Activated B cell treated with CpG ODN at 0.5 μM for 24 hours (primary cell): Measurements from ENCODE around the gene ING3. TPM values are rescaled to one million over a fixed set of nuclear protein-coding genes. Genes with fewer than 3 reads are reported as not detected.

Experiments used
- ATAC-seq: fragments of 200-7000 bp; cut with Tn5 transposase; one replicate; pipeline ENCODE4 v1.10.0; 2021; ENCODE audit warnings: low read depth, mild to moderate bottlenecking, moderate library complexity
- CTCF ChIA-PET: fragments of 350-600 bp; sonication (Branson Sonifier 250); formaldehyde crosslinking; loops from one replicate; lab custom pipeline; 2021; ENCODE audit warnings: antibody characterized with exemption; lab: Charles Lee
- POLR2A ChIA-PET: fragments of 350-600 bp; sonication (Branson Sonifier 250); formaldehyde crosslinking; loops from one replicate; lab custom pipeline; 2021; ENCODE audit warnings: antibody characterized with exemption; lab: Charles Lee
- DNase-seq: peaks from one replicate; pipeline ENCODE4 v3.0.0; 2022
- H3K27ac Mint-ChIP-seq: one replicate; pipeline ENCODE4 v1.8.0; 2020; ENCODE audit warnings: mixed read lengths
- H3K27me3 Mint-ChIP-seq: one replicate; pipeline ENCODE4 v1.8.0; 2021; ENCODE audit warnings: mixed read lengths
- H3K36me3 Mint-ChIP-seq: one replicate; pipeline ENCODE4 v1.8.0; 2021; ENCODE audit warnings: low read depth, mixed read lengths
- H3K4me1 Mint-ChIP-seq: one replicate; pipeline ENCODE4 v1.8.0; 2021; ENCODE audit warnings: mixed read lengths
- H3K4me3 Mint-ChIP-seq: one replicate; pipeline ENCODE4 v1.8.0; 2020; ENCODE audit warnings: mild to moderate bottlenecking, mixed read lengths
- H3K9me3 Mint-ChIP-seq: one replicate; pipeline ENCODE4 v1.8.0; 2020; ENCODE audit warnings: mixed read lengths
- intact Hi-C: fragments of 100-400 bp; cut with micrococcal nuclease; formaldehyde crosslinking; loops from one replicate; pipeline ENCODE4 v1.15.1; 2024
- total RNA-seq: library from RNA; stranded (reverse); gene quantifications from 2 replicates; pipeline ENCODE4 v1.2.3, GENCODE V29; 2022
- TF ChIP-seq, protein P1 (sequence below): fragments of 200-600 bp; IDR thresholded peaks from one replicate; pipeline ENCODE4 v1.8.0; 2022; ENCODE audit warnings: antibody characterized with exemption, mild to moderate bottlenecking

ING3 gene
- total RNA-seq, 1 donor from 2014 or later = 36.1 TPM

DNA sequence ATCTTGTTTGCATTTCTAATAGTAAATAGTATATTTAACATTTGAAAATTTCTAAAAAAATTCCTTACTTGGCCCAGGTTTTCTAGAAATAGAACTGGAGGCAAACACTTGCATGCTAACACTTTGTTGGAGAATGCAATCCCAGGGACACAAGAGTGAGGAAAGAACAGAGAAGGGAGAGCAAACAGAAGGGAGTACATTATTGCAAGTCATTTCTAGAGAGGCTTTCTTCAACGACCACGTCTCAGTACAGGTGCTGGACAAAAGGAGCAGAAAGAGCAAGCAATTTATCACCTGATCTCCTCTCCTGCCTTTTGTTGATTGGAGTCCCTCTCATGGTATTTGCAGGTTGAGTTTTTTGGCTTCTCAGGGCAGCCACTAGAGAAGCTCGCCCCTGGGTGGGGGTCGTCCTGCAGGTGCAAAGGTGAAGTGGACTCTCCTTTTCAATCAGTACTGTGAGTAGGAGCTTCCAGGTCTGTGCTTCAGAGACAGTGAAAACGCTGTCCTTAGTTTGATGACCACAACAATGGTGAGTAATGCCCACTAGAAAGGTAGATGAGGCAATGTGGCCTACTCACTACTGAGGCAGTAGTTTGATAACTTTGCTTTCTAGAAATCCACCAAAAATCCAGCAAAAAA is 43.1 kb downstream of the ING3 start:
- Mint-ChIP-seq H3K4me3 (no peak overlapping the region), H3K27ac (no peak overlapping the region), H3K27me3 (peaks cover 24% of the 10 kb centered on the region), H3K9me3 (no peaks in the 10 kb centered on the region), H3K4me1 (peaks cover 26% of the 10 kb centered on the region), H3K36me3 (no peaks in the 10 kb centered on the region)
- POLR2A ChIA-PET = no interaction called here
- intact Hi-C loops = no loop called here
- ATAC-seq = no peak
- no peak for DNase-seq
- TF ChIP-seq, protein P1, sequence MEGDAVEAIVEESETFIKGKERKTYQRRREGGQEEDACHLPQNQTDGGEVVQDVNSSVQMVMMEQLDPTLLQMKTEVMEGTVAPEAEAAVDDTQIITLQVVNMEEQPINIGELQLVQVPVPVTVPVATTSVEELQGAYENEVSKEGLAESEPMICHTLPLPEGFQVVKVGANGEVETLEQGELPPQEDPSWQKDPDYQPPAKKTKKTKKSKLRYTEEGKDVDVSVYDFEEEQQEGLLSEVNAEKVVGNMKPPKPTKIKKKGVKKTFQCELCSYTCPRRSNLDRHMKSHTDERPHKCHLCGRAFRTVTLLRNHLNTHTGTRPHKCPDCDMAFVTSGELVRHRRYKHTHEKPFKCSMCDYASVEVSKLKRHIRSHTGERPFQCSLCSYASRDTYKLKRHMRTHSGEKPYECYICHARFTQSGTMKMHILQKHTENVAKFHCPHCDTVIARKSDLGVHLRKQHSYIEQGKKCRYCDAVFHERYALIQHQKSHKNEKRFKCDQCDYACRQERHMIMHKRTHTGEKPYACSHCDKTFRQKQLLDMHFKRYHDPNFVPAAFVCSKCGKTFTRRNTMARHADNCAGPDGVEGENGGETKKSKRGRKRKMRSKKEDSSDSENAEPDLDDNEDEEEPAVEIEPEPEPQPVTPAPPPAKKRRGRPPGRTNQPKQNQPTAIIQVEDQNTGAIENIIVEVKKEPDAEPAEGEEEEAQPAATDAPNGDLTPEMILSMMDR = no peak
- CTCF ChIA-PET = no interaction called here

DNA sequence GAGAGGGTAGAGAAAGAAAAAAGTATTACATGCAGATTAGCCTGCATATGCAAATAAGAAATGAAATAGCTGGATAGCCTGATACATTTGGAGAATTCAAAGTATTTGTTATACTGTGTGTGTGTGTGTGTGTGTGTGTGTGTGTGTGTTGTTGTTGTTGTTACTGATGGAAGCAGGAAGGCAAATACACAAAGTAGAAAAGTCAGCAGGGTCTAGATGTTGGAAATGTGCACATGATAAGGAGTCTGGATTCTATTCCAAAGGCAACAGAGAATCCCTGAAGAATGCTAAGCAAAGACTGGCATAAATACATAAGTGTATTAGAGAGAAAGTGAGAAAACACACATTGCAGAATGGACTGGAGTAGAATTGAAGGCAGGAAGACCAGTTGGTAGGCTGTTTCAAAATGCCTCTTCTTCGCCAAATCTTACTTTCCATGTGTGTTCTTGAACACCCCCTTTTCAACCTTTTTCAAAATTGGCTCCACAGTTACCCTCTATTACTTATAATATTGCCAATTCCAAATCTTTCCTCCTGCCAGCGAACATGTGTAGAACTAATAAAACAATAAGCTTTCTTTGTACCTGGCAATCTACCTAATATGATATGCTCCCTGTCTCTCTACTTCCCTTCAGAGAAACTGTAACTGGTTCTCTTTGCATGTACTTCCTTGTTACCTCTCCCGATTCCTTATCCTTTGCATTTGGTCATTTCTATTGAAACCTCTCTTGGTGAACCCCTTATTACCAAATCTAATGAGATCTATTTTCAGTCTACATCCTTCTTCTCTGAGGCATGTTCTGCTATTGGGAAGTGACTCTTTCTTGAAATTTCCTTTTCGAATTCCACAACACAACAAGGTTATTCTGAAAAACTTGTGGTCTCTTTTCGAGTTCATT is 44.2 kb downstream of the ING3 start:
- ATAC-seq (no peak), DNase-seq (no peak)
- Mint-ChIP-seq H3K36me3 (no peaks in the 10 kb centered on the region), H3K27me3 (peaks cover 13% of the 10 kb centered on the region), H3K27ac (no peak overlapping the region), H3K9me3 (no peaks in the 10 kb centered on the region), H3K4me1 (peaks cover 20% of the 10 kb centered on the region), H3K4me3 (no peak overlapping the region)
- ChIA-PET CTCF (no interaction called here), POLR2A (no interaction called here)
- TF ChIP-seq, protein P1 = no peak
- intact Hi-C loops = no loop called here

DNA sequence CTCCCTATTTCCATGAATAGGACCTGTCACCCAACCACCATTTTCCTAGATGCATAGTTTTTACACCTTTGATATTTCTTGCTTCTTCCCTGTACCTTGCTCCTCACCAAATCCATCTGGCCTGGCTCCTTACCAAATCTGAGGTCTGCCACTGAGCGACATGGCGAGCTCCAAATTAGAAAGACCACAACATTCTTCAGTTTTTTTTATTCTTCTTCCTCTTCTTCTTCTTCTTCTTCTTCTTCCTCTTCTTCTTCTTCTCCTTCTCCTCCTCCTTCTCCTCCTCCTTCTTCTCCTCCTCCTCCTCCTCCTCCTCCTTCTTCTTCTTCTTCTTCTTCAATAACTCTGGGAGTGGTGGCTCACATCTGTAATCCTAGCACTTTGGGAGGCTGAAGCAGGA is 45.1 kb downstream of the ING3 start:
- ATAC-seq (no peak), DNase-seq (no peak)
- ChIA-PET POLR2A (no interaction called here), CTCF (no interaction called here)
- Mint-ChIP-seq H3K9me3 (no peaks in the 10 kb centered on the region), H3K27me3 (peaks cover 9% of the 10 kb centered on the region), H3K36me3 (no peaks in the 10 kb centered on the region), H3K27ac (no peak overlapping the region), H3K4me1 (peaks cover 20% of the 10 kb centered on the region), H3K4me3 (no peak overlapping the region)
- intact Hi-C loops = no loop called here
- TF ChIP-seq, protein P1 = no peak

DNA sequence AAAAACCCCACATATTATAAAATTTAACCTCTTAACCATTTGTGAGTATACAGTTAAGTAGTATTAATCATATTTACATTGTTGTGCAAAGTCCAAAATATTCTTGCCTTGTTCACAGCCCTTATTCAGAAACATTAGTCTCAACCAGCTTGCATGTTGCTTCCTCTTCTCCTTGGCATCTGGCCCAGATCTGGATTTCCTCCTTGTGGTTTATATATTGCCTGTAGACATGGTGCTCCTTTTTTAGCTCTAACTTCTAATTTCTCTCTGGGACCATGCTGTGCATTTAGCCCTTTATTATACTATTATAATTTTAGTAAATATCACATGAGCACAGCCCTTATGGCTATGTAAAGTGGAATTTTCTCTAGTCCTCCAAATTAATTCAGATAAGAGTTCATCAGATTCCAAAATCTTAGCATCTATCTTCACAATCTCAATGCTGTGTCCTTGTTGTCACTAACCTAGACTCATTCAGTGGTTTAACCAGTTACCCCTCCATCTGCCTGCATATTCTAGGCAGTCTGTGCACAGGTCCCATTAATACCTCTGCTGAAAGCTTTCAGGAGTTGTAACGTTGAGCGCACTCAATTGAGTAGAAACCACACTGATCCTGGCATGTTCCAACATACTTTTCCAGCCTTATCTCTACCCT is 45.9 kb downstream of the ING3 start:
- no peaks in the 10 kb centered on the region for H3K36me3 Mint-ChIP-seq
- ChIA-PET POLR2A (no interaction called here), CTCF (interaction anchor here (0.8 to 1.3 kb wide), 2 partner anchors 8 to 11 kb away, joined by 3 to 5 read pairs; partner anchors contain the start of gene CPED1)
- intact Hi-C loops = no loop called here
- DNase-seq = no peak
- H3K4me3 Mint-ChIP-seq = no peak overlapping the region
- H3K4me1 Mint-ChIP-seq = peaks cover 16% of the 10 kb centered on the region
- no peaks in the 10 kb centered on the region for H3K9me3 Mint-ChIP-seq
- no peak overlapping the region for H3K27ac Mint-ChIP-seq
- TF ChIP-seq, protein P1 = no peak
- no peak for ATAC-seq
- H3K27me3 Mint-ChIP-seq = peaks cover 9% of the 10 kb centered on the region

DNA sequence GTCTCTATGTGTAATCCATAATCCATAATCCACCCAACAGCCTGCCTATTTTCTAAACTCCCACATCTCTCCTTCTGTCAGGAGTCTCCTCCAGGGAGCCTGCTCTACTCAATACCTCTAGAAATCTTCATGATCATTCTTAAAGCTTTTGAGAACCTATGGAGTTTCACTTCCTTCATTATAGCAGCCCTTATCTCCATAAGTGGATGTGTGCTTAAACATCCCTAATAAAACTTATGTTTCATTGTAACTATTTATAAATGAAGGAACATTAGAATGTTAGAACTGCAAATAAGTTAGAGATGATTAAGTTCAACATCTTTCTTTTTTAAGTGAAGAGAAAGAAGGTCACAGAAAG is 46.4 kb downstream of the ING3 start:
- Mint-ChIP-seq H3K9me3 (no peaks in the 10 kb centered on the region), H3K4me1 (peaks cover 14% of the 10 kb centered on the region), H3K27me3 (peaks cover 9% of the 10 kb centered on the region), H3K27ac (no peak overlapping the region), H3K36me3 (no peaks in the 10 kb centered on the region), H3K4me3 (no peak overlapping the region)
- TF ChIP-seq, protein P1 = no peak
- ChIA-PET POLR2A (no interaction called here), CTCF (interaction anchor here (0.8 to 1.3 kb wide), 2 partner anchors 9 to 11 kb away, joined by 3 to 5 read pairs; partner anchors contain the start of gene CPED1)
- ATAC-seq = no peak
- no peak for DNase-seq
- intact Hi-C loops = no loop called here
